Measurements from ENCODE around the gene COX5B. TPM values are rescaled to one million over a fixed set of nuclear protein-coding genes. Genes with fewer than 3 reads are reported as not detected.
"Not testable (repeated sequence)": the region's sequence is repeated elsewhere in the genome, so short reads cannot be mapped to it uniquely, and the experiment has no call there.

The COX5B gene, protein sequence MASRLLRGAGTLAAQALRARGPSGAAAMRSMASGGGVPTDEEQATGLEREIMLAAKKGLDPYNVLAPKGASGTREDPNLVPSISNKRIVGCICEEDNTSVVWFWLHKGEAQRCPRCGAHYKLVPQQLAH
- 992 TPM for total RNA-seq
- long read RNA-seq, transcript COX5B-201 (4 exons, 712 nt) = major isoform, 461 of 469 reads
- long read RNA-seq, partial matches to known transcripts = 4 of 469 reads
- long read RNA-seq, other reads (novel, unspliced or antisense) = 4 of 469 reads

- intact Hi-C loops (cut with DNase I) = loop anchor here (1.0 to 10.0 kb wide), 3 partner anchors 16 to 1581 kb away; no protein-coding TSS in a partner anchor
- DNase-seq (ENCODE audit: low spot score) = peak; percentile 100
Observed at GRCh38 chr2:97645695-97646629, at the start of gene COX5B. COX5B (plus strand) TSS chr2:97646062; CDS start chr2:97646087, 25 bp downstream.

DNA sequence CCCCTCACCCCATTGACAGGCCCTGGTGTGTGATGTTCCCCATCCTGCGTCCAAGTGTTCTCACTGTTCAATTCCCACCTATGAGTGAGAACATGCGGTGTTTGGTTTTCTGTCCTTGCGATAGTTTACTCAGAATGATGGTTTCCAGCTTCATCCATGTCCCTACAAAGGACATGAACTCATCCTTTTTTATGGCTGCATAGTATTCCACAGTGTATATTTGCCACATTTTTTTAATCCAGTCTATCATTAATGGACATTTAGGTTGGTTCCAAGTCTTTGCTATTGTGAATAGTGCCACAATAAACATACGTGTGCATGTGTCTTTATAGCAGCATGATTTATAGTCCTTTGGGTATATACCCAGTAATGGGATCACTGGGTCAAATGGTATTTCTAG is 49.7 kb upstream of the COX5B start:
- DNase-seq (ENCODE audit: low spot score) = not testable (repeated sequence)
- intact Hi-C loops (cut with DNase I) = loop anchor here (10.0 kb wide), 1 partner anchor 49 kb away; the partner anchor contains the start of gene COX5B

DNA sequence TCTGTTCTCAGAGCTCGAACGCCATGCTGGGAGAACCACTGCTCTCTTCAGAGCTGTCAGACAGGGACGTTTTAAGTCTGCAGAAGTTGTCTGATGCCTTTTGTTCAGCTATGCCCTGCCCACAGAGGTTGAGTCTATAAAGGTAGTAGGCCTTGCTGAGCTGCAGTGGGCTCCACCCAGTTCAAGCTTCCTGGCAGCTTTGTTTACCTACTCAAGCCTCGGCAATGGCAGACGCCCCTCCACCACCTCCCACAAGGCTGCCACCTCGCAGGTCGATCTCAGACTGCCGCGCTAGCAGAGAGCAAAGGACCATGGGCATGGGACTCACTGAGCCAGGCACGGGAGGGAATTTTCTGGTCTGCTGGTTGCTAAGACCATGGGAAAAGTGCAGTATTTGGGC is 44.3 kb upstream of the COX5B start:
- DNase-seq (ENCODE audit: low spot score); intact Hi-C loops (cut with DNase I): not testable (repeated sequence)

GRCh38 chr2:97605109-97605508 is 40.8 kb upstream of the COX5B start:
- intact Hi-C loops (cut with DNase I); DNase-seq (ENCODE audit: low spot score): not testable (repeated sequence)

GRCh38 chr2:97605524-97606339 is 40.1 kb upstream of the COX5B start:
- DNase-seq (ENCODE audit: low spot score) = not testable (repeated sequence)

DNA sequence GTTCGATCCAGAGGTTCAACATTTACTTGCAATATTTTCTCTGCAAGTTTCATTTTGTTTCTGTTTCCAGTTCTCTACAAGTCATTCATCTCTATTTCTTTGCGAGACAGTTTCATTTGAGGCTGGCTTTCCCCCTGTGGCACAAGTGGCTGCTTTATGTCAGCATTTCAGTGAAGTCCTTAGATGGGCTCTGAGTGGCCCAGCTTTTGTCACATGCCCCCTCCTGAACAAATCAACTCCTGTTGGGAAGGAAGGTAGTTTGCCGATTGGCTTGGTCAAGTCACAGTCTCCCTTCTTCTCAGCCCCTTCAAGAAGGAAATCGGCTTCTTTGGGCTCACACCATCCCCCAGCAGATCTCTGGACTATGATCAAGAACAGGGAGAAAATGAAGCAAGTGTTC is 37.1 kb upstream of the COX5B start:
- DNase-seq (ENCODE audit: low spot score); intact Hi-C loops (cut with DNase I): not testable (repeated sequence)

More at GRCh38 chr2:97605524-97606339, 40.1 kb upstream of the COX5B start:
- intact Hi-C loops (cut with DNase I) = not testable (repeated sequence)

GRCh38 chr2:97611895-97612294 is 34.0 kb upstream of the COX5B start:
- intact Hi-C loops (cut with DNase I); DNase-seq (ENCODE audit: low spot score): not testable (repeated sequence)

DNA sequence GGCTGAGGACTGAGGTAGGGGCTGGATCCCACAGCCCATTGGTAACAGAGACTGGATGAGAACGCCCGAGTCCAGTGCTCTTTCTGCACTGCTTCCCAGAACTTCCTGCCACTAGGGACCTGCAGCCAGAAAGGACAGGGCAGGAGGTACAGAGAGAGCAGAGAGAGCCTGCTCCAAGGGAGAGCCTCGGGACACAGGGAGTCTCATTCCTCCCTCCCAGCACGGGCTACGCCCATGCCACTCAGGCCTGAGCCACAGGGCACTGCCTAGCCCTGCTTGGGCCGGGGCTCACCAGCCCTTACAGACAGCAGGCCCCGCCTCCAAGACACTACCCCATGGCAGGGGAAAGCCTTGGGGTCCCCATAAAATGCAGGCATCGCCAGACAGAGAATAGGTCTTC is 30.1 kb upstream of the COX5B start:
- DNase-seq (ENCODE audit: low spot score); intact Hi-C loops (cut with DNase I): not testable (repeated sequence)

GRCh38 chr2:97617911-97618310 is 28.0 kb upstream of the COX5B start:
- DNase-seq (ENCODE audit: low spot score) = no peak

GRCh38 chr2:97618939-97619827 is 26.7 kb upstream of the COX5B start:
- intact Hi-C loops (cut with DNase I); DNase-seq (ENCODE audit: low spot score): not testable (repeated sequence)

More at GRCh38 chr2:97617911-97618310, 28.0 kb upstream of the COX5B start:
- intact Hi-C loops (cut with DNase I) = no loop called here

DNA sequence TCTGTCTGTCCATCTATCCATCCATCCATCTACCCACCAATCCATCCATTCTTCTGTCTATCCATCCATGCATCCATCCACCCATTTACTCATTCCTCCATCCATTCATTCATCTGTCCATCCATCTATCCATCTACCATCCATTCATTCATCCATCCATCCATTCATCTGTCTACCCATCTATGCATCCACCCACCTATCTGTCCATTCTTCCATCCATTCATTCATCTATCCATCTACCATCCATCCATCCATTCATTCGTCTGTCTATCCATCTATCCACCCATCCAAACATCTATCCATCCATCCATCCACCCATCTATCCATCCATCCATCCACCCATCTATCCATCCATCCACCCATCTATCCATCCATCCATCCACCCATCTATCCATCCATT is 25.4 kb upstream of the COX5B start:
- intact Hi-C loops (cut with DNase I) = not testable (repeated sequence)

GRCh38 chr2:97622976-97623375 is 22.9 kb upstream of the COX5B start:
- not testable (repeated sequence) for DNase-seq (ENCODE audit: low spot score)

More for the DNA sequence above, 25.4 kb upstream of the COX5B start:
- DNase-seq (ENCODE audit: low spot score) = not testable (repeated sequence)

DNA sequence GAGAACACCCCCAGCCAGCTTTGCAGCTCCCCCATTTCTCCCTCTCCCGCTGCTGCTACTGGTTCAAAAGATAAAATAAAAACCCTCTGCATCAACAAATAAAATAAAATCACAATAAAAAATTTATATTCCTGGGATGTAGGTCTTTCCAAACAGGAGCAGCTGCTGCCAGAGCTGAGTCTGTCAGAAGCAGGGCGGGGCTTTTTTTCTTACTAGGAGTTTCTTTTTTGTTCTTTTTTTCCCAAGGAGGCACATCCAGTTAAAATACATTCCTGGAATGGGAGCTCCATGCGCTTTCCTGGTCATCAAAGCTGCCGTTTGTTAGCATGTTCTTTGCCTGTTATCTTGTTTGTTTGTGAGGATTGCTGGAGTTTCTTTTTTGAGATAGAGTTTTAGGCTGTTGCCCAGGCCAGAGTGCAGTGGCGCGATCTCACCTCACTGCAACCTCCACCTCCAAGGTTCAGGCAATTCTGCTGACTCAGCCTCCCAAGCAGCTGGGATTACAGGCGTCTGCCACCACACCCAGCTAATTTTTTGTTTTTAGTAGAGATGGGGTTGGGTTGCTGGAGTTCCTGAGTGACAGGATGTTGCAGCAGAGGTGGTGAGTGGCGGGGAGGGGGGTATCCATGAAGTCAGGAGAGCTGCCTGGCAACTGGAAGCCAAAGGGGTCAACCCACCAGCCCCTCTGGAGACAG is 20.4 kb upstream of the COX5B start:
- DNase-seq (ENCODE audit: low spot score) = not testable (repeated sequence)

More at GRCh38 chr2:97622976-97623375, 22.9 kb upstream of the COX5B start:
- intact Hi-C loops (cut with DNase I) = not testable (repeated sequence)

GRCh38 chr2:97626049-97626430 is 19.8 kb upstream of the COX5B start:
- DNase-seq (ENCODE audit: low spot score); intact Hi-C loops (cut with DNase I): not testable (repeated sequence)

More for the DNA sequence above, 20.4 kb upstream of the COX5B start:
- intact Hi-C loops (cut with DNase I) = not testable (repeated sequence)

DNA sequence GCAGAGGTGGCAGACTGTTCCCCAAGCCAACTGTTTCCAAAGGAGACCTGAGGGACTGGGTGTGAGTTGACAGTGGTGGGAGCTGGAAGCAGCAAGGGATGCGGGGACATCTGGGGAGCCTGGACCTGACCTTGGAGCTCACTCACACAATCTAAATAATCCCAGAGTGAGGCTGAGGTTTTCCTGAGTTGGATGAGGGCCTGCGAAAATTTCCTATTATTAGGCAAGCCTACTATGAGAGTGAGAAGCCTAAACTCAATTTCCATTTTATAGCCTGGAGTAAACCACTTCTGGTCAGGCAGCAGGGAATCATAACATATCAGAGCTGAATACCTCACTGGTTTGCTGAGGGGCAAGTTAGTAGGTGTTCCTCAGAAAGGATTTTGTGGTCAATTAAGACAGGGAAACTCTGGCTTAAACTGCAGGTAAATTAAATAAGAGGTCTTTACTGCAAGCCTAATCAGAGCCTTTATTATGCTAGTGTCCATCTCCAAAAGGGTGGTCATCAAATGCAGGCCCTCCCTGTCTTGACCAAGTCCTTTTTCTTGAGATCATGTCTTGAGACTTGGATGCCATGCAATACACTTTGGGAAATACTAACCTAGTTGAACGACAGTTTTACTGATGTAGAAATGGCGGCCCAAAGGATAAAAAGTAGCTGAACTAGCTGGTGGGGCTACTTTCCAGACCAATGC is 1.7 kb upstream of the COX5B start:
- intact Hi-C loops (cut with DNase I) = loop anchor here (10.0 kb wide), 2 partner anchors 49 to 1579 kb away; no protein-coding TSS in a partner anchor
- DNase-seq (ENCODE audit: low spot score) = no peak

GRCh38 chr2:97645112-97645694 is 659 bp upstream of the COX5B start:
- intact Hi-C loops (cut with DNase I) = loop anchor here (10.0 kb wide), 2 partner anchors 50 to 1580 kb away; no protein-coding TSS in a partner anchor

More at GRCh38 chr2:97645112-97645694, 659 bp upstream of the COX5B start:
- no peak for DNase-seq (ENCODE audit: low spot score)
